ENCODE measurements around the gene SDK2.

SDK2 gene

DNA sequence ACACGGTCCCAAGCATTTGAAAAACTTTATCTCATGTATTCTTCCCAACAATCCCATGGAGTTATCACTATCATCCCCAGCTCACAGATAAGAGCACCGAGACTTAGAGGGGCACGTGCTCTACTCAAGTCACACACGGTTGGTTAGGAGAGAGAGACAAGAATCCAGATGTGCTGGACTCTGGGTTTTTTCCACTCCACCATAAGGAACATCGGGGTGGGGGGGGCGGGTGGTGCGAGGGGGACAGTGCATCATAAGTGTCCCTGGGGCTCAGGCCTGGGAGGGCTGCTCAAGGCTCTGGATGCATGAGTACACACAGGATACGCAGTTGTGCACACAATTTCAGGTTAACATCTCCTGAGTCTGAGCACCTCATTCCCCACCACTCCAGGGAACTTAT is 339.8 kb downstream of the SDK2 start:
- no peak for DNase-seq (ENCODE audit: low read depth in 1 of 2, low spot score in 1 of 2)
- TF ChIP-seq JUND (IDR thresholded peaks at IDR 0.05; ENCODE audit: low read depth), result no peak
- in situ Hi-C loops (cut with HindIII; ENCODE audit: low pct_unique_long_range_greater_than_20kb, low sequenced_read_pairs), result no loop called here

GRCh38 chr17:73302189-73302588 is 342.1 kb downstream of the SDK2 start:
- no peak for TF ChIP-seq JUND (IDR thresholded peaks at IDR 0.05; ENCODE audit: low read depth)
- in situ Hi-C loops (cut with HindIII; ENCODE audit: low pct_unique_long_range_greater_than_20kb, low sequenced_read_pairs), result no loop called here
- DNase-seq (ENCODE audit: low read depth in 1 of 2, low spot score in 1 of 2), result no peak

DNA sequence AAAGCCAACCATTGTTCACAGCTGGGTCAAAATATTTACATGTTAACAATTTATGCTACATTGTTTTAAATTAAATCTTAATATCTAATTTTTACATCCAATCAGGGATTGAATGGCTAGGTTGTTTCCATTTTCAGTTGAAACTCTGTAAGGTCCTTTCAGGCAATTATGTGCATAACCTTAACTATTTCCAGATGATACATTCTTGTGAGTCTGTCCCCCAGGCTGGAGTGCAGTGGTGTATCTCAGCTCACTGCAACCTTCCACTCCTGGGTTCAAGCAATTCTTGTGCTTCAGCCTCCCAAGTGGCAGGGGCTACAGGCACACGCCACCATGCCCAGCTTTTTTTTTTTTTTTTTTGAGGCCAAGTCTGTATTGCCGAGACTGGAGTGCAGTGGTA is 342.9 kb downstream of the SDK2 start:
- TF ChIP-seq JUND (IDR thresholded peaks at IDR 0.05; ENCODE audit: low read depth), result no peak
- no peak for DNase-seq (ENCODE audit: low read depth in 1 of 2, low spot score in 1 of 2)
- in situ Hi-C loops (cut with HindIII; ENCODE audit: low pct_unique_long_range_greater_than_20kb, low sequenced_read_pairs), result no loop called here

- in situ Hi-C loops (cut with HindIII; ENCODE audit: low pct_unique_long_range_greater_than_20kb, low sequenced_read_pairs), result no loop called here
- TF ChIP-seq JUND (IDR thresholded peaks at IDR 0.05; ENCODE audit: low read depth), result no peak
- DNase-seq (ENCODE audit: low read depth in 1 of 2, low spot score in 1 of 2), result no peak
Measured at GRCh38 chr17:73300392-73300791, 343.9 kb downstream of the SDK2 start.

GRCh38 chr17:73297934-73298861 is 346.0 kb downstream of the SDK2 start:
- in situ Hi-C loops (cut with HindIII; ENCODE audit: low pct_unique_long_range_greater_than_20kb, low sequenced_read_pairs), result no loop called here
- peak in 1 of 2 experiments; percentile 62 for DNase-seq (ENCODE audit: low read depth in 1 of 2, low spot score in 1 of 2)
- TF ChIP-seq JUND (IDR thresholded peaks at IDR 0.05; ENCODE audit: low read depth), result no peak

- peak in 1 of 2 experiments; percentile 90 for DNase-seq (ENCODE audit: low read depth in 1 of 2, low spot score in 1 of 2)
- in situ Hi-C loops (cut with HindIII; ENCODE audit: low pct_unique_long_range_greater_than_20kb, low sequenced_read_pairs), result no loop called here
- no peak for TF ChIP-seq JUND (IDR thresholded peaks at IDR 0.05; ENCODE audit: low read depth)
Measured at GRCh38 chr17:73293480-73293911, 350.7 kb downstream of the SDK2 start.

GRCh38 chr17:73293031-73293430 is 351.2 kb downstream of the SDK2 start:
- TF ChIP-seq JUND (IDR thresholded peaks at IDR 0.05; ENCODE audit: low read depth), result no peak
- peak in 1 of 2 experiments; percentile 76 for DNase-seq (ENCODE audit: low read depth in 1 of 2, low spot score in 1 of 2)
- in situ Hi-C loops (cut with HindIII; ENCODE audit: low pct_unique_long_range_greater_than_20kb, low sequenced_read_pairs), result no loop called here

GRCh38 chr17:73292031-73292531 is 352.2 kb downstream of the SDK2 start:
- no peak for DNase-seq (ENCODE audit: low read depth in 1 of 2, low spot score in 1 of 2)
- no peak for TF ChIP-seq JUND (IDR thresholded peaks at IDR 0.05; ENCODE audit: low read depth)
- in situ Hi-C loops (cut with HindIII; ENCODE audit: low pct_unique_long_range_greater_than_20kb, low sequenced_read_pairs), result no loop called here

GRCh38 chr17:73291260-73291801 is 352.9 kb downstream of the SDK2 start:
- peak in 1 of 2 experiments; percentile 66 for DNase-seq (ENCODE audit: low read depth in 1 of 2, low spot score in 1 of 2)
- TF ChIP-seq JUND (IDR thresholded peaks at IDR 0.05; ENCODE audit: low read depth), result no peak
- in situ Hi-C loops (cut with HindIII; ENCODE audit: low pct_unique_long_range_greater_than_20kb, low sequenced_read_pairs), result no loop called here

DNA sequence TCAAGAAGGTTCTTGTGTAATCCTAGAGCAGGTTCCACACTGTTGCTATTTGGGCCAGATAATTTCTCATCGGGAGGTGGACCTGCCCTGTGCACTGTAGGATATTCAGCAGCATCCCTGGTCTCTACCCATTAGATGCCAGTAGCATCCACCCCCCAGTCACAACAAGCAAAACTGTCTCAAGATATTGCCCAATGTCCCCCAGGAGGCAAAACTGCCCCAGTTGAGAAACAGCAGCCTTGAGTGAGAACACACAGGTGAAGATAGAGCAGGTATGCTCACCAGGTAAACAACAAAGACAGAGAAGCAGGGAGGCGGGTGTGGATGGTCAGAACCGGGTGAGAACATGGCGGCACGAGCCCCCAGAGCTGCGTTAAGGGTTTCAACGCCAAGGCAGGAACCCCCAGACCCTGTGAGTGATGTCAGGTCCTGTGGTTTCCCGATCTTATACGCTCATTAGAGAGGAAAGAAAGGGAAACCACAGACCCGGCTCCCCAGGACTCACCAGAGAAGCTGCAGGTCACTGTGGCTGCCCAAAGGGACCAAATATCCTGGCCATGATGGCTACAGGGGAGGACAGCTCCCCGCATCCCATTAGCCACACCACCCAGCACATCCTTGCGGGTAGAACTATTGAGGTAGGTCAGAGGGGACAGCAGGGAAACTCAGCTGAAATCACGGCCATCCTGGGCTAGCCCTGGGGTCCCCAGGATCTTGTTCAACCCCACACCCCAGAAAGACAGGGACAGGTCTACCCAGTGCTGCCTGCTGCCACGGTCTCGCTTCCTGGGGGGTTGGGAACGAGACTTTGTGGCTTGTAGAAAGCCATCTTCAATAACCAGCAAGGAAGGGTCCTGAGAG is 353.6 kb downstream of the SDK2 start:
- in situ Hi-C loops (cut with HindIII; ENCODE audit: low pct_unique_long_range_greater_than_20kb, low sequenced_read_pairs), result no loop called here
- DNase-seq (ENCODE audit: low read depth in 1 of 2, low spot score in 1 of 2), result peak in 1 of 2 experiments; percentile 77
- no peak for TF ChIP-seq JUND (IDR thresholded peaks at IDR 0.05; ENCODE audit: low read depth)

DNA sequence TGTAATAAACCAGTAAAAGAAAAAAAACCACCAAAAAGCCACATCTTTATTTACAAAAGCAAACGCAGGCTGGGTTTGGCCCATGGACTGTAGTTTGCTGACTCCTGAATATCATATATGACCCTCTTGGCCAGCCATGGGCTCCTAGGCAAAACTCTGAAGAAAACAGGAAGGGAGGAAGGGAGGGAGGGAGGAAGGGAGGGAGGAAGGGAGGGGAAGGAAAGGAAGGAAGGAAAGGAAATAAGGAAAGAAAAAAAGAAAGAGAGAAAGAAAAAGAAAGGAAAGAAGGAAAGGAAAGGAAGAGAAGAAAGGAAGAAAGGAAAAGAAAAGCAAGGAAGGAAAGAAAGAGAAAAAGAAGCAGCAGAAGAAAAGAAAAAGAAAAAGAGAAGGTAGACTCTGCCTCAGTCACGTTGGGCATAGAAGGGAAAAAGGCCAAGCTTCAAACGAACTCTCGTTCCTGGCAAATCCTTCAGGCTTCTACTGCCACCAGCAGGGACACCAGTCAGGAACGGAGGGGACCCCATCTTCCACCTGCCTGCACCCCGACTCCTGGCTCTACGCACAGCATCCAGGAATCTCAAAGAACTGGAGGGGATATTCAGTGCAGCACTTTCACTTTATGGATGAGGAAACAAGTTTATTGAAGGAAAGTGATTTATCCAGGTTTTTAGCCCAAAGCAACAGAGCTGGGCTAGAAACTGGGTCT is 354.5 kb downstream of the SDK2 start:
- in situ Hi-C loops (cut with HindIII; ENCODE audit: low pct_unique_long_range_greater_than_20kb, low sequenced_read_pairs), result no loop called here
- no peak for TF ChIP-seq JUND (IDR thresholded peaks at IDR 0.05; ENCODE audit: low read depth)

More for the DNA sequence above, 354.5 kb downstream of the SDK2 start:
- no peak for DNase-seq (ENCODE audit: low read depth in 1 of 2, low spot score in 1 of 2)
